ENCODE results near the gene TCF12.
"Not testable (repeated sequence)": the region's sequence is repeated elsewhere in the genome, so short reads cannot be mapped to it uniquely, and the experiment has no call there.

Gene TCF12

DNA sequence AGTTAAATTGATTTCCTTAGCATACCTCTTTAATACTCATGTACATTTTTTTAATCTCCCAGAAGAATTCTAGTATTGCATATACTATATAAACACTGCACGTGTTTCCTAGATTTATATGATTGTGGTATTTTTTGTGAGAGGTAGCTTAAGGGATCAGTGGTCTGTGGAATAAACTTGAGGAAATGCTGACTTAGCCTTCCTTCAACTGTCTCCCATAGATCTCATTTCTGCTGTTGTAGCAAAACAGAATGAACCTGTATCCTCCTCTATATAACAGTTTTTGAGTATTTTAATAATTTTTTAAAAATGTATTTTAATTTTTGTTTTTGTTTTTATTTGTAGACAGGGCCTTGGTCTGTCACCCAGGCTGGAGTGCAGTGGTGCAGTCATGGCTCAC, 86.8 kb downstream of the TCF12 start:
- peaks cover 0 to 3% of the 10 kb centered on the region in 2 donors for H3K9me3 ChIP-seq (replicated peaks in 1 of 2; ENCODE audit: control insufficient read depth in 2 of 2, insufficient read depth in 1 of 2, low read depth in 1 of 2, low read length in 2 of 2)

DNA sequence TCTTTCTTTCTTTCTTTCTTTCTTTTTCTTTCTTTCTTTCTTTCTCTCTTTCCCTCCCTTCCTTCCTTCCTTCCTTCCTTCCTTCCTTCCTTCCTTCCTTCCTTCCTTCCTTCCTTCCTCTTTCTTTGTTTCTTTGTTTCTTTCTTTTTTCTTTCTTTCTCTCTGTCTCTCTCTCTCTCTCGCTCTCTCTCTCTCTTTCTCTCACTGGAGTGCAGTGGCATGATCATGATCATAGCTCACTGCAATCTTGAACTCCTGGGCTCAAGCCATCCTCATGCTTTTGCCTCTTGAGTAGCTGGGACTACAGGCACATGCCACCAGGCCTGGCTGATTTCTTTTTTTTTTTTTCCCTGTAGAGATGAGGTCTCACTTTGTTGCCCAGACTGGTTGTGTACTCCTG, 89.4 kb downstream of the TCF12 start:
- WGBS, 2 donors (ENCODE audit: extremely low coverage in 2 of 2, insufficient read length in 2 of 2, insufficient replicate concordance in 1 of 2): no CpG with 5 or more reads among the region's 1 CpG

More for the DNA sequence above, 86.8 kb downstream of the TCF12 start:
- Histone ChIP-seq H2BK120ac (ENCODE audit: low read depth, low read length) (no peak overlapping the region), H2BK5ac (ENCODE audit: low read length) (no peak overlapping the region), H3K14ac (ENCODE audit: low read length) (no peak overlapping the region), H3K23ac (ENCODE audit: low read depth, low read length, poor library complexity) (no peak overlapping the region), H3K79me1 (ENCODE audit: low read depth, low read length) (peaks cover 3% of the 10 kb centered on the region), H3K18ac (ENCODE audit: low read length) (no peak overlapping the region), H3K36me3 (replicated peaks in 1 of 2; ENCODE audit: control insufficient read depth in 2 of 2, insufficient read depth in 2 of 2, low read length in 2 of 2) (peaks cover 0 to 19% of the 10 kb centered on the region in 2 donors), H2BK15ac (ENCODE audit: low read length) (no peak overlapping the region), H4K91ac (ENCODE audit: low read depth, low read length, poor library complexity) (no peak overlapping the region), H3K4me1 (ENCODE audit: control insufficient read depth in 2 of 2, insufficient read depth in 1 of 2, low read depth in 1 of 2, low read length in 2 of 2) (no peaks in the 10 kb centered on the region), H2BK12ac (ENCODE audit: low read length) (no peak overlapping the region), H3K27ac (replicated peaks; ENCODE audit: low read length) (no peak overlapping the region), H3K27me3 (ENCODE audit: control insufficient read depth in 3 of 3, insufficient read depth in 3 of 3, low read depth in 1 of 3, low read length in 3 of 3) (no peaks in the 10 kb centered on the region), H2AK5ac (ENCODE audit: low read depth, low read length) (no peak overlapping the region), H3K4me3 (ENCODE audit: low read length in 2 of 2) (no peak overlapping the region), H4K8ac (ENCODE audit: low read depth, low read length) (no peak overlapping the region), H2AFZ (ENCODE audit: low read length) (no peak overlapping the region), H3K4me2 (ENCODE audit: insufficient read depth, low read length, poor library complexity, severe bottlenecking) (no peak overlapping the region), H3K4ac (ENCODE audit: low read length) (no peak overlapping the region), H3K9ac (ENCODE audit: low read depth, low read length, poor library complexity) (no peak overlapping the region)
- DNase-seq (ENCODE audit: low spot score): no peak
- WGBS, 2 donors (ENCODE audit: extremely low coverage in 2 of 2, insufficient read length in 2 of 2, insufficient replicate concordance in 1 of 2): no CpG with 5 or more reads among the region's 1 CpG

DNA sequence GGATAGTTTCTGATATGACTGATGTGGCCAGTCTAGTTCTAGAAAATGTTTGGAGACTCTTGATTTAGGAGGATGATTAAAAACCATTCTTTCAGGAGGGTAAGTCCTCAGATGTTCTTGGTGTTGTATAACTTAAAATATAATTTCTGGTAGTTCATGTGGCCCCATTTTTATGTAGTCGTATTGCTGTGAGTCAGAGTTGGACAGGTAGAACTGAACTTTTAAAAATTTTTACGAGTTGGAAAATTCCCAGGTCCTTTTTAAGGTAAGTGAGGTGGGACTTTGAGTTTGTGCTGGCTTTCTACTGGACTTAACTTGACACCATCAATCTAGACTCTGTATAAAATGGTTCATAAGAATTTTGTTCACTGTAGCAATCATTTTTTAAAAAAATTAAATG, 92.3 kb downstream of the TCF12 start:
- no peak for DNase-seq (ENCODE audit: low spot score)
- Histone ChIP-seq H3K27ac (replicated peaks; ENCODE audit: low read length) (no peak overlapping the region), H3K14ac (ENCODE audit: low read length) (no peak overlapping the region), H3K4me2 (ENCODE audit: insufficient read depth, low read length, poor library complexity, severe bottlenecking) (no peak overlapping the region), H3K79me1 (ENCODE audit: low read depth, low read length) (peaks cover 1% of the 10 kb centered on the region), H2BK5ac (ENCODE audit: low read length) (no peak overlapping the region), H3K4ac (ENCODE audit: low read length) (no peak overlapping the region), H4K8ac (ENCODE audit: low read depth, low read length) (no peak overlapping the region), H4K91ac (ENCODE audit: low read depth, low read length, poor library complexity) (no peak overlapping the region), H2BK12ac (ENCODE audit: low read length) (no peak overlapping the region), H3K36me3 (replicated peaks in 1 of 2; ENCODE audit: control insufficient read depth in 2 of 2, insufficient read depth in 2 of 2, low read length in 2 of 2) (peaks cover 0 to 12% of the 10 kb centered on the region in 2 donors), H2BK120ac (ENCODE audit: low read depth, low read length) (no peak overlapping the region), H3K27me3 (ENCODE audit: control insufficient read depth in 3 of 3, insufficient read depth in 3 of 3, low read depth in 1 of 3, low read length in 3 of 3) (no peaks in the 10 kb centered on the region), H3K18ac (ENCODE audit: low read length) (no peak overlapping the region), H3K9ac (ENCODE audit: low read depth, low read length, poor library complexity) (no peak overlapping the region), H2BK15ac (ENCODE audit: low read length) (no peak overlapping the region), H3K9me3 (replicated peaks in 1 of 2; ENCODE audit: control insufficient read depth in 2 of 2, insufficient read depth in 1 of 2, low read depth in 1 of 2, low read length in 2 of 2) (no peaks in the 10 kb centered on the region), H3K4me3 (ENCODE audit: low read length in 2 of 2) (no peak overlapping the region), H3K23ac (ENCODE audit: low read depth, low read length, poor library complexity) (no peak overlapping the region), H2AFZ (ENCODE audit: low read length) (no peak overlapping the region), H2AK5ac (ENCODE audit: low read depth, low read length) (no peak overlapping the region), H3K4me1 (ENCODE audit: control insufficient read depth in 2 of 2, insufficient read depth in 1 of 2, low read depth in 1 of 2, low read length in 2 of 2) (no peaks in the 10 kb centered on the region)
- WGBS, 2 donors (ENCODE audit: extremely low coverage in 2 of 2, insufficient read length in 2 of 2, insufficient replicate concordance in 1 of 2): no CpG with 5 or more reads among the region's 2 CpGs

More for the DNA sequence above, 89.4 kb downstream of the TCF12 start:
- not testable (repeated sequence) for H2AK5ac ChIP-seq (ENCODE audit: low read depth, low read length); H3K27me3 ChIP-seq (ENCODE audit: control insufficient read depth in 3 of 3, insufficient read depth in 3 of 3, low read depth in 1 of 3, low read length in 3 of 3); H3K14ac ChIP-seq (ENCODE audit: low read length); H2BK15ac ChIP-seq (ENCODE audit: low read length); H3K9ac ChIP-seq (ENCODE audit: low read depth, low read length, poor library complexity); DNase-seq (ENCODE audit: low spot score); H3K4me3 ChIP-seq (ENCODE audit: low read length in 2 of 2); H3K4me1 ChIP-seq (ENCODE audit: control insufficient read depth in 2 of 2, insufficient read depth in 1 of 2, low read depth in 1 of 2, low read length in 2 of 2); H2BK12ac ChIP-seq (ENCODE audit: low read length); H3K18ac ChIP-seq (ENCODE audit: low read length); H3K23ac ChIP-seq (ENCODE audit: low read depth, low read length, poor library complexity); H2BK120ac ChIP-seq (ENCODE audit: low read depth, low read length); H3K27ac ChIP-seq (replicated peaks; ENCODE audit: low read length); H3K4ac ChIP-seq (ENCODE audit: low read length); H2BK5ac ChIP-seq (ENCODE audit: low read length); H3K4me2 ChIP-seq (ENCODE audit: insufficient read depth, low read length, poor library complexity, severe bottlenecking); H2AFZ ChIP-seq (ENCODE audit: low read length); H4K8ac ChIP-seq (ENCODE audit: low read depth, low read length); H4K91ac ChIP-seq (ENCODE audit: low read depth, low read length, poor library complexity); H3K79me1 ChIP-seq (ENCODE audit: low read depth, low read length); H3K9me3 ChIP-seq (replicated peaks in 1 of 2; ENCODE audit: control insufficient read depth in 2 of 2, insufficient read depth in 1 of 2, low read depth in 1 of 2, low read length in 2 of 2)
- peaks cover 0 to 19% of the 10 kb centered on the region in 2 donors for H3K36me3 ChIP-seq (replicated peaks in 1 of 2; ENCODE audit: control insufficient read depth in 2 of 2, insufficient read depth in 2 of 2, low read length in 2 of 2)

DNA sequence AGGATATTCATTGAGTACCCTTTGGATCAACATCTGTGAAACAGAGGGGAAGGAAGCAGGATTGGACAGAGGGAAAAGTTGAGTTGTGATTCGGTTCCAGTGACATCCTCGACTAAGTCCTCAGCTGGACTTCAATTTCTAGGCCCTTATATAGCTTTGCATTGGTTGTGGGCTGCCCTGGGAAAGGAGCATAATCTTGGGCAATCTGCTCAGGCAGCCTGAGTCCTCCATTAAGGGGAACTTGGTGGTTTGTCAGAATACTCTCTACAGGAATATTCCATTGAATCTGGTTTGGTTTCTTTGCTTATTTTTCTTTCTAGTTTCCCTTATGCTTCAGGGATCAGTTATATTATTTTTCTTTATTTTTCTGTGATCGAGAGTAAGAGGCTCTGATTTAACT, 94.1 kb downstream of the TCF12 start:
- no peak overlapping the region for H4K91ac ChIP-seq (ENCODE audit: low read depth, low read length, poor library complexity)
- no peak overlapping the region for H3K4me3 ChIP-seq (ENCODE audit: low read length in 2 of 2)
- no peak overlapping the region for H2AFZ ChIP-seq (ENCODE audit: low read length)
- no CpG with 5 or more reads among the region's 3 CpGs for WGBS, 2 donors (ENCODE audit: extremely low coverage in 2 of 2, insufficient read length in 2 of 2, insufficient replicate concordance in 1 of 2)
- H3K23ac ChIP-seq (ENCODE audit: low read depth, low read length, poor library complexity): no peak overlapping the region
- H4K8ac ChIP-seq (ENCODE audit: low read depth, low read length): no peak overlapping the region
- no peak overlapping the region for H3K14ac ChIP-seq (ENCODE audit: low read length)
- no peak overlapping the region for H3K4me2 ChIP-seq (ENCODE audit: insufficient read depth, low read length, poor library complexity, severe bottlenecking)
- no peak overlapping the region for H3K4ac ChIP-seq (ENCODE audit: low read length)
- H2BK120ac ChIP-seq (ENCODE audit: low read depth, low read length): no peak overlapping the region
- no peak overlapping the region for H2BK5ac ChIP-seq (ENCODE audit: low read length)
- no peak for DNase-seq (ENCODE audit: low spot score)
- H2BK15ac ChIP-seq (ENCODE audit: low read length): no peak overlapping the region
- H3K79me1 ChIP-seq (ENCODE audit: low read depth, low read length): peaks cover 1% of the 10 kb centered on the region
- no peak overlapping the region for H3K27ac ChIP-seq (replicated peaks; ENCODE audit: low read length)
- H2AK5ac ChIP-seq (ENCODE audit: low read depth, low read length): no peak overlapping the region
- no peak overlapping the region for H3K9ac ChIP-seq (ENCODE audit: low read depth, low read length, poor library complexity)
- H3K36me3 ChIP-seq (replicated peaks in 1 of 2; ENCODE audit: control insufficient read depth in 2 of 2, insufficient read depth in 2 of 2, low read length in 2 of 2): peaks cover 0 to 10% of the 10 kb centered on the region in 2 donors
- H3K18ac ChIP-seq (ENCODE audit: low read length): no peak overlapping the region
- H3K27me3 ChIP-seq (ENCODE audit: control insufficient read depth in 3 of 3, insufficient read depth in 3 of 3, low read depth in 1 of 3, low read length in 3 of 3): no peaks in the 10 kb centered on the region
- H3K4me1 ChIP-seq (ENCODE audit: control insufficient read depth in 2 of 2, insufficient read depth in 1 of 2, low read depth in 1 of 2, low read length in 2 of 2): peaks cover 0 to 2% of the 10 kb centered on the region in 2 donors
- H3K9me3 ChIP-seq (replicated peaks in 1 of 2; ENCODE audit: control insufficient read depth in 2 of 2, insufficient read depth in 1 of 2, low read depth in 1 of 2, low read length in 2 of 2): no peaks in the 10 kb centered on the region
- H2BK12ac ChIP-seq (ENCODE audit: low read length): no peak overlapping the region

All from neuronal stem cell (in vitro differentiated cells).